NOMO-1 treated with DMSO at 0.1 percent for 48 hours (cell line): Measurements from ENCODE around the gene SLC23A3.

ENCODE experiments used
- DNase-seq: peaks from one replicate; lab custom pipeline; 2025; ENCODE audit not compliant: unreplicated experiment; lab: John Stamatoyannopoulos, UW

Gene SLC23A3

DNA sequence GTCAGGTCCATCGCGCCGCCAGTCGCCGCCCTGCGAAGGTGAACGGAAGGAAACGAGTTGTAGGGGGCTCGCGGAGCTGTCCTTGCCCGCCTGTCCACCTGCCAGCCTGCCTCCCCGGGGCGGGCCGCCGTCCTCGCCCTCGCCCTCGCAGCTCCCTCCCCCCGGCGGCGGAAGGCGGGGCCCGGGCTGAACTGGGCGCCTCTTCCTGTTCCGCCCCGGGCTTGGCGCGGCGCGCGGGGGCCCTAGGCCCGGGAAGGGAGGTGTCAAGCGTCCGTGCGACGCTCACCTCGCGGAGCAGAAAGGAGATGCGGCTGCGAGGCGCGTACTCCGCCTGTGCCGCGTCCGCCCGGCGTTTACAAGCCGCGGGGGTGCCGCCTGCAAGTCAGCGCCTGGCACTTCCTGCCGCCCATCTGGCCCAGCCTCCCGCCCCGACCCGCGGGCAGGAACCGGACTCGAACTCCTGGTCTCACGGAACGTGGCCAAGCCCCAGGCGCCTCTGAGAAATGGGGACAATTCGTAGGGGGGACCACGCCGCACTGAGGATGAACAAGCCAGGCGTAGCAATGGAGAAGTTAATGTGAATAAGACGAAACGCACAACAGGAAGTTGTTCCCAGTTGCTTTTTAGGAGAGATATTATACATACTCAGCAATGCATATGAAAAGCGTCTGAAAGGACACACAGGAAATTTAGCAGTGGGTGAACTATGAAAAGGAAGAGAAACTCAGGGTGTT is 7.2 kb upstream of the SLC23A3 start, which contains the start of gene CNPPD1:
CNPPD1 (minus strand) TSS at position 108 of the 734 bp plus-strand sequence; CDS start at position 11, 97 bp downstream.
- peak; percentile 84 for DNase-seq

DNA sequence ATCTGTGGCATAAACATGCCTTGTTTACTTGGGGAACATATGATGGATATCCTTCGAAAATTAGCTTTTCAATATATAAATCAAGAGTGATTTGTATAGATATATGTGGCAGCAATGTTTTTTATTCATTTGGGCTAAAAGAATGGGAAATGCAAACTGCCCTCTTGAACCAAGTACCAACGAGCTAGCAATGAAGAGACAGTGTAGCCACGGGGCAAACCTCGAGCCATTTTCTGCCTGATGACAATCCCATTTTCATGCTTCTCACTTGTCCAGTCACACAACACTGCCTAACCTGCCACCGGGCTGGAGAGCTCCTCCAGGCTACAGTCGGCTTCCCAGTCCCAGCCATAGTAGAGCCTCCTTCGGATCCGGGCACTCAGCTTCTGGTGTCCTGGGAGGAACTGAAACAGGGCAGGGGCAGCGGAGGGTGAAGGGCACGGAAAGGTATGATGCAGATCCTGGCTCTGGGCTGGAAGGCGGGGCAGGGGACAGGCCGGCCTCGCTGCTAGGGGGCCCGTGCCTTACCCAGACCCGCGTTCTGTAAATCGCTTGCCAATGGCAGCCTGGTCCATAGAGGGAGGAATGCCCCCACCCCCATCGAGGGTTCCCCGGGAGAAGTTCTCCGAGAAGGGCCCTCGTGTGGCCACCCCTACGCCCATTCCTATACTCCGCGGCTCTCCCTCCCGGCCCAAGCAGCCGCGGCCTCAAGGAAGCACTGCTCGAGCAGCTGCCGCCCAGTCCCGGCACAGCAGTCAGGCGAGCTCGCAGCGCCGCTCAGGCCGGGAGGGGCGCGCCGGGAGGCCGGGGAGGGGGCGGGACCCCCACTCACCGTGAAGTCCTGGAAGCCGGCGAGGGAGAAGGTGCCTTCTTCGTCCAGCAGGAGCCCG is 6.3 kb upstream of the SLC23A3 start:
- peak; percentile 23 for DNase-seq

- DNase-seq: no peak
Measured at GRCh38 chr2:219175486-219175885, 5.7 kb upstream of the SLC23A3 start.

DNA sequence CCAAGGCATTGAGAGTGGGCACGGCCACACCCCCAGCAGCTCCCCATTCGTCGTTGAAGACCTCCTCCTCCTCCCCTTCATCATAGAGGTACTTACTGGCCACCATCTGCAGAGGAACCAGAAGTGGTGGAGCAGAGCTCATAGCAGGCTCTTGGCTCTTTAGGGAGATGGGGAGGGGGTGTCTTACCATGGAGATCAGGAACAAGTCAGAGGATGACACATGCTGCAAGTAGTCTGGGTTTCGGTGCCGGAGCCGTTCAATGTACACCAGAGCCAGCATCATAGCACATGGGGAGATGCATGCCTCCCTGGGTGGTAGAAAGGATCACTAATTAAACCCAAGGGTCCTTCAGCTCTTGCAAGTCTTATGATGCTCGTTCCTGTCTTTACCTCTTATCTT is 5.0 kb upstream of the SLC23A3 start:
- DNase-seq: no peak

- DNase-seq: no peak
Measured at GRCh38 chr2:219174146-219174545, 4.3 kb upstream of the SLC23A3 start.

DNA sequence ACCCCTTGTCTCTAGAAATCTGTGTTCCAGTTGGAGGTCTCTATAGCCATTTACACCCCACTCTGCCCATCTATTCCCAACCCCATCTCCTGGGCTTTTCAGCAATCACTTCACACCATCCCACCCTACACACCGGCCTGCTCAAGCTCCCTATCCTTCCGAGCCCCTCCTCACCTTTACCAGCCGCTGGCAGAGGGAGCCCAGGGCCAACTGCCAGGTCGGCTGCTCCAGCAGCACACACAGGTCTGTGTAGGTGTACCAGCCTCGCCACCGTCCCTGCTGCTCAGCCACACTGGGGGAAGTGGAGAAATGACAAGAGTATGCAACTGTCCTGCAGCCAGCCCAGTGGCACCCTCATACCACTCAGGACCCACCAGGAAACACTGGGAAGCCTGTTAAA is 3.3 kb upstream of the SLC23A3 start:
- DNase-seq: no peak

GRCh38 chr2:219172231-219173154 is 2.7 kb upstream of the SLC23A3 start:
- DNase-seq: no peak

- no peak for DNase-seq
Measured at GRCh38 chr2:219171231-219171651, 1.4 kb upstream of the SLC23A3 start.

GRCh38 chr2:219168932-219169331 is 897 bp downstream of the SLC23A3 start:
- DNase-seq: no peak

GRCh38 chr2:219168526-219168925 is 1.3 kb downstream of the SLC23A3 start:
- DNase-seq: no peak

GRCh38 chr2:219167997-219168396 is 1.8 kb downstream of the SLC23A3 start:
- no peak for DNase-seq

DNA sequence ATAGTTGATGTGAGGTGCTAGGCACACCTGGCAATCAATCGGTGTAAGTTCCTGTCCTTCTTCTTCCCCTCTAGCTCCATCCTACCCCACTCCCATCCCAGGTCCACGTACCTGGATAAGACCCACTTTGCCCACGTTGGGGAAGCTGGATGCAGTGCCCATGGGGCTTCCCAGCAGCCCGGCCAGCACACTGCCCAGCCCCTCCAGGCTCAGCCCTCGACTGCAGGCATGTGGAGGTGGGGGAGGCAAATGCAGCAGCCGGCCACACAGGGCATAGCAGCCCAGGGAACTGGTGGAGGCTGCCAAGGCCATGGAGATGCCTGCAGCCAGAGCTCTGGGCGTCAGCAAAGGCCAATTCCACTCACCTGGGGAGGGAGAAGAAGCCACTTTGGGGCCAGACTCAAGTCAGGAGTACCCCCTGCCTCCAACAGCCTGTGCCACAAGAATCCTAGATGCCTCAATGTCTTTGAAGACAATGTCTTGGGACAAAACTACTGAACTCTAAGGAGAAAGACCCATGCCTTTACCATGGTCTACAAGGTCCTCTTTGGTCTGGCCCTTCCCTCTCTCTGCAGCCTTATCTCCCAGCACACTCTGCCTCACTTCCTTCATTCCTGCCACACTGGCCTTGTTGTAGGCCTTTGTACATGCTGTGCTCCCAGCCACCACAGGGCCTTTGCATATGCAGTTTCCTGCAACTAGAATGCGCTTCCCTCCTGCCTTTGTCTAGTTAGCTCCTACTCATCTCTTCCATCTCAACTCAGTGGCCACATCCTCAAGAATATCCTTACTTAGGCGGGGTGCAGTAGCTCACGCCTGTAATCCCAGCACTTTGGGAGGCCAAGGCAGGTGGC is 4.5 kb downstream of the SLC23A3 start:
- DNase-seq: no peak

- DNase-seq: no peak
Measured at GRCh38 chr2:219163156-219163555, 6.7 kb downstream of the SLC23A3 start.

DNA sequence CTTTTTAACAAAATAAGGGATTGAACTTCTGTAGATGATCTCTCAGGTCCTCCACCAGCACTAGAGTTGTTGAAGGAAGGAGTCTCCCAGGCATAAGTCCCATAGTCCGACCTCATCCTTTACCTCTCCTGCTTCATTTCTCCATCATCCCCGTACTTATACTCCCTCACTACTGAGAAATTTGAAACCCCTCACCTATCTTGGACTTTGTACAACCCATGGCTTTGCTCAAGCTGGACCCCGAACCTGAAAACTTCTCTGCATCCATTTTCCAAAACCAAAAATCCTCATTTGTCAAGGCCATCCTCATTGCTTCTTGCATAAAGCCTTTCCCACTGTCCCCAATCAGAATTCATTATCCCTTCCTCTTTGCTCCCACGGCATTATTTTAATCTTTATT is 8.7 kb downstream of the SLC23A3 start:
- no peak for DNase-seq

- peak; percentile 82 for DNase-seq
Measured at GRCh38 chr2:219160186-219161017, 9.4 kb downstream of the SLC23A3 start, which contains the start of gene NHEJ1. TSS of gene NHEJ1 (minus strand) at chr2:219160815. CDS start at chr2:219158362, 2,453 bp downstream.

- DNase-seq: no peak
Measured at GRCh38 chr2:219159771-219160185, 10.1 kb downstream of the SLC23A3 start.

DNA sequence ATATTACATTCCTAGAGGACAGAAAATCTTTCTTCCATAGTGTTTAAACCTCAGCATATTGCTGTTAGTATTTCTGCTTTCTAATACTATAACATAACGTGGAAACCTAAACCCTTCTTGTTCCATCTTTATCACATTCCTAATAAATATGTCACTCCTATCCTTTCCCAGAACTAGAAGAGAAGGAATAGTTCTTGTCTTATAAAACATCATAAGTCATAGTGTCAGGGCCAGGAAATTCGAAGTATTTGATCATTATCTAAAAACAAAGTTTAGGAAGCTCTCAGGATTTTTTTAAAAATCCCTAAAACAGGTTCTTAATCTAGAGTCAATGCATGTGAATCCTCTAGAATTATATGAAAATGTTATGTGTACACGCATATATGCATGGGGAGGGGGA is 11.2 kb downstream of the SLC23A3 start:
- DNase-seq: no peak

- no peak for DNase-seq
Measured at GRCh38 chr2:219158025-219158424, 11.8 kb downstream of the SLC23A3 start.

DNA sequence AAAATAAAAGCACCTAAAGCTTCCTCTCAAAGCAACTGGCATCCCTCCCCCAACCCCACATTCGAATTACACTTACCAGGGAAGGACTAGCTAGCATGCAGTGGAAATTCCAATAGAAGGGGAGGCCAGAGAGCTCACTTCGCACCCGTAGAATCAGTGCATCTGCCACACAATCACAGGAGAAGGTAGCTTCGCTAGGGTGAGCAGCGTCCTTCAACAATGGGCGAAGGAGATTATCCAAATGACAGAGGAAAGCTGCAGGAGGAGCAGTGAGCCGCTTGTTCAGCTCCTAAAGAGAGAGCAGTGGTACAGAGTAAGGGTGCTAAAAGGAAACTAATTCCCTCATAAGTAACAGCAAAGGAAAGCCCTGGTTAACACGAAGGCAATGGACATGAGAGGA is 12.4 kb downstream of the SLC23A3 start:
- no peak for DNase-seq
